Limb (tissue), 2 donors: ENCODE data around the gene SERPINB2.
"Not testable (repeated sequence)": the region's sequence is repeated elsewhere in the genome, so short reads cannot be mapped to it uniquely, and the experiment has no call there.

Source experiments
- DNase-seq, 2 donors: peaks; one replicate each; pipeline ENCODE4 v3.0.0-alpha.2; 2016; ENCODE audit errors: extremely low spot score in 2 of 2

SERPINB2 gene

DNA sequence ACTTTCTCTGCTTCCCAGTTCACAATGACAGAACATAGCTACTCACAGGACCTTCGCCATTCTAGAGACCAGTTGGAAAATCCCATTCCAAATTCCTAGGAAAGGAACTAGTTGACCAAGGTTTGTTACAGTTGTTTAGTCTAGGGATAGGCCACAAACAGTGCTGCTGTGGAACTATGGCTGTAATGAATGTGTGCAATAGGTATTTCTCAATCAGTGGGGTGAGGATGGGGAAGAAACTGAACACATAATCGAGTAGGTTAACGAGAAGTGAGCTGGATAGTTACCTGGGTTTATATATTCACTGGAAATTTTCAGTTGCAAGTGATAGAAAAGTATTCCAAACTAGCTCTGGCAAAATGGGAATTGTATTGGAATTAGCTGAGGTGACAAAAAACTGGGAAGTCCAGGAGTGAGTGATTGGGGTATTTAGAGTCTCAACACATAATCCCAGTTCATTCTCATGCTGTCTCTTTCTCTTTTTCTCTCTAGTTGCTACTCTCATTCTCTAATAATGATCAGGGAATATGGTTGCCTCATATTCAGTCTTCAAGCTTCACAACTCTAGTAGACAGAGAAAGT lies 43.4 kb downstream of the SERPINB2 start:
- DNase-seq: no peak

DNA sequence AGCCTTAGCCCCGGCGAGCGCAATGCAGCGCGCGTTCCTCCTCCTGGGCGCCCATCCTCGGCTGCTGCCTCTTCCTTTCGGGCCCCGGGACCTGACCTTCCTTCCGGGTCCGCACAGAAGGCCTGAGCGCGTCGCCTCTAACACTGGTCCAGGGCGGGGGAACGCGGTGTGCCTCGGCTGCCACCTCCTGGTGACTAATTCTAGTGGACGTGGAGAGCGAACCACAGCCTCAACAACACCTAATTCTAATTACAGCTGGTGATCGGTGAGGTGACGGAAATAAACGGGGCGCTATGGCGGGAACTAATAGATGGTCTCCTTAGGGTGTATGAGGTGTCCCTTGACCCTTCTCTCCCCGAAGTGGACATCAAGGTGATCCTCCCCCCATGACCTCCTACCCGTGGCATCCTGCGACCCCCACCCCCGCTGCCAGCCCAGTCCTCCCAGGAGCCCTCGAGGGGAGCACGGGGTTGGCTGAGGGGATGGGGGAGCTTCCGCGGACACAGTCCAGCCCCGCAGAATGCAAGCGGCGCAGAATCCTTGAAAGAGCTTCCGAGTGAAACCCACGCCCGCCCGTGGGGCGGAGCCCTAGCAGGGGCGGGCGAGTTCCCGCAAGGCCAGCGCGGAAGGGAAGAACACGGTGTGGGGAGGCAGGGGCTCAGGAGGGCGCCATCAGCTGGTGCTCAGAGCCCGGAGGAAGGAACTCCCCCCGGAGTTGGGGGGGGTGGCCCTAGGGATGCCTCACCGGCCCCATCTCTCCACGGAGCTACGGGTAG lies 48.8 kb downstream of the SERPINB2 start:
- DNase-seq: peak; percentile 71 to 80

DNA sequence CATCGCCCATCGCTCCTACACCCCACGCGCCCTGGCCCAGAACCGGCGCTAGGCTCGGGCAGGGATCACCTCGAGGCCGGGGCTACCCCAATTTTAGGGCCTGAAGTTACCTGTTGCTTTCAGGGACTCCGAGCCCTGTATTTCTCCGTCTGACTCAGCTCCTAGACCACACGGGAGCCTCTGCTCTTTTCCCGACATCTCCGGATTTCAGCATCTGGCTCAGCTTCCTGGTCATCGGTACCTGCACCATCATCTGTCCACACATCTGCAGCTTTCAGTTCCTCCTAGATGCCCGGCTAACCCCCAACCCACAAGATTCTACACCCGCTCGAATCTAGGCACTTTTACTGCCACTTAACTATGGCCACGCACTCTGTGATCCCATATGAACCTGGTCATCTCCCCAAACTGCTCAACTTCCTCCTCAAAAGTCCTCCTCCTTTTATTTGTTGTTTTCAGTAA lies 49.5 kb downstream of the SERPINB2 start:
- DNase-seq: no peak

DNA sequence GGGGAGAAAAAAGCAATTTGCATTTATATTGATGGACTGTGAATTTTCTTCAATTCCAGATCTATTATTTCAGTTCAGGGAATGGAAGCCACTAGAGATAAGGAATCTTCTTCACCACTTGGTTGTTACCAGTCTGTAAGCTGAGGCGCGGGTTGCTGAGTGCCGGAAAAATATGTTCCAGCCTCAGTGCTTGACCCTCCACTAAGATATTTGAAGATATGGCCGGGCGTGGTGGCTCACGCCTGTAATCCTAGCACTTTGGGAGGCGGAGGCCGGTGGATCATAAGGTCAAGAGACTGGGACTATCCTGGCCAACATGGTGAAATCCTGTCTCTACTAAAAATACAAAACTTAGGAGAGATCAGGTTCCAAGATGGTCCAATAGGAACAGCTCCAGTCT lies 52.5 kb downstream of the SERPINB2 start:
- no peak for DNase-seq

DNA sequence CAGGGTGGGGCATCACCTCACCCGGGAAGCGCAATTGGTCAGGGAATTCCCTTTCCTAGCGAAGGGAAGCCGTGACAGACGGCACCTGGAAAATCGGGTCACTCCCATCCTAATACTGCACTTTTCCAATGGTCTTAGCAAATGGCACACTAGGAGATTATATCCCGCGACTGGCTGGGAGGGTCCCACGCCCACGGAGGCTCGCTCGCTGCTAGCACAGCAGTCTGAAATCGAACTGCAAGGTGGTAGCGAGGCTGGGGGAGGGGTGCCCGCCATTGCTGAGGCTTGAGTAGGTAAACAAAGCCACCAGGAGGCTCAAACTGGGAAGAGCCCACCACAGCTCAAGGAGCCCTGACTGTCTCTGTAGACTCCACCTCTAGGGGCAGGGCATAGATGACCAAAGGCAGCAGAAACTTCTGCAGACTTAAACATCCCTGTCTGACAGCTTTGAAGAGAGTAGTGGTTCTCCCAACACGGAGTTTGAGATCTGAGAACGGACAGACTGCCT lies 53.1 kb downstream of the SERPINB2 start:
- not testable (repeated sequence) for DNase-seq

DNA sequence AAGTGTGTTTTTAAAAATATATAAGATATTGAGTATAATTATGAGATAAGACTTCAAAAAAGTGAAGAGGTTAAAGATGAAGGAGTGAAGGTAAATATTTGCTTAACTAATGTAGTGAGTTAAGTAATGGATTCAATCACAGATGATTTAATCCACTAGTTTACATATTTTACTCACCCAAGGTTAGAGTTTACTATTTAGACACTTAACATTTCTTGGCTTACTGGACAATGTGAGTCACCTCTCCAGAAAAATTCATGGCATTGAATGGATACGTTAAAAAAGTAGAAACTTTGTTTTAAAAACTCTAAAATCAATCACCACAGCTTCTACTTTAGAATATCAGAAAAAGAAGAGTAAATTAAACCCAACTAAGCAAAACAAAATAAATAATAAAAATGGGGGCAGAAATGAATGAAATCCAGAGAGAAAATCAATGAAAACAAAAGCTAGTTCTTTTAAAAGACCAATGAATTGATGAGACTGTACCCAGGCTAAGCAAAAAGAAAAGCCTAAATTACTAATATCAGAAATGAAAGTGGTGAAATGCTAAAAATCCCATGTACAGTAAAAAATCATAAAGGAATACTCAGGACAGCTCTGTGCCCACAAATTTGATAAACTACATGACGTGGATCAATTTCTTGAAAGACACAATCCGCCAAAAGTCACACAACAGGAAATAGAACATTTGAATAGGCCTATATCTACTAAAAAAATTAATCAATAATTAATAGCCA lies 59.7 kb downstream of the SERPINB2 start:
- DNase-seq: no peak

DNA sequence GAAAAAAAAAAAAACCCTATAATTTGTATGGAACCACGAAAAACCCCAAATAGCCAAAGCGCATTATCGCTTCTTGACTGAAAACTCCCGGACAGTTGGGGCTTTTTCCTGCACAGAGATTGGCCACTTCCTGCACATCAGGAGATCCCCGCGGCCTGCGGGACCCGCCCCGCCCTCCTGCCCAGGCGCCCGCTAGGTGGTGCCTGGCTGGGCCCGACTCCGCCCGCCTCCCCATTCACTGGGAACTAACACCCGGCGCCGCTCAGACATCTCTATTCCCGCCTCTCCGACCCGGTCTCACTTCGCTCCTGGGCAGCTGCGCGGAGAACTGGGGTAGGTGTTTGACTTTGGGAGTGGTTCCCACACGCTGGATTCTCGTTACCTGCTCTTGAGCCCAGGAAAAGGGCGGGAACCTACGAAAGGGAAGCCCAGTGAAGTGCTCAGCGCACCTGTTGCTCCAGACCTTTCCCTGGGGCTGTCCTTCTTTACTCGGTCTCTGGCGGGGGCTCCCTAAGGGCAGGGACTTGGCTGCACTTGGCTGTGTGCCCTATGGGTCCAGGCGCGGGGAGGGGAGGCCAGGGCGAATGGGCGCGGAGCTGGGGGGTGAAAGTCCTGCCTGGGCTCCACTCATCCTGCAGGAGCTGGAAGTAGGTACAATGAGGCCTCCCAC lies 61.7 kb downstream of the SERPINB2 start, which contains the start of gene HMSD:
HMSD (plus strand) TSS at position 234 of the 670 bp plus-strand sequence. CDS start 4,155 bp downstream, outside the sequence.
- peak; percentile 16 to 63 for DNase-seq

DNA sequence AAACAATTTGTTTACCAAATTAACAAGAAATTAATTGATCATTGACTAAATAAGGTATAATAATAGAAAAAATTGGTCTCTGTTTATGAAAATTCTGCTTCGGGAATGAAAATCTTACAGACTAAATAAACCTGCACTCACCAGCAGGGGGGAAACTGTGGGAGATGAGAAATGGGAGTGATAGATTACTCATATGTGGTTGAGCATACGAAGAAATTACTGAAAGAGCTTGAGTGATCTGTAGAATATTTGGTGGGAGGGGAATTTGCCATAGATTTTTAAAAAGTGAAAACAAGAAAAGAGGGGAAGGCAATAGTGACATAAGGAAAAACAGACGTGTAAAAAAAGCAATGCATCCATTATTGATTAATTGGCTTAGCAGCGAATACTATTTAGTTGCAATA lies 63.8 kb downstream of the SERPINB2 start:
- no peak for DNase-seq
